Measurements from ENCODE around the gene CNTN1.

DNA sequence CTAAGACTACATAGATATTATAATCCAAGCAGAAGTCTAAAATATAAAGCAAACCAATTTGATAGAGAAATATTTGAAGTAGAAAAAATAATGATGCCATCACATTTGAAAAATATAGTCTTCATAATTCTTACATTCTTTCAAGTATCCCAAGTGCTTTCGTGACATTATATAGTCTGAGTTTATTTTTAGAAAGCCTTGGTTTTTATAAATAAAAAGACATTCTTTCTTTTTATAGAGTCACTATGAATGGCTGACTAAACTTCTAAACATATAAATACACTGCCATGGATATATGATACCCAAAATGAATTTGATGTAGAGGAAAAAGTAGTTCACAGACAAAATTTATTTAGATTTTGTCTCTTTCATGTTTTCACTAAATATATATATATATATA is 360.8 kb downstream of the CNTN1 start:
- TF ChIP-seq, protein P1, sequence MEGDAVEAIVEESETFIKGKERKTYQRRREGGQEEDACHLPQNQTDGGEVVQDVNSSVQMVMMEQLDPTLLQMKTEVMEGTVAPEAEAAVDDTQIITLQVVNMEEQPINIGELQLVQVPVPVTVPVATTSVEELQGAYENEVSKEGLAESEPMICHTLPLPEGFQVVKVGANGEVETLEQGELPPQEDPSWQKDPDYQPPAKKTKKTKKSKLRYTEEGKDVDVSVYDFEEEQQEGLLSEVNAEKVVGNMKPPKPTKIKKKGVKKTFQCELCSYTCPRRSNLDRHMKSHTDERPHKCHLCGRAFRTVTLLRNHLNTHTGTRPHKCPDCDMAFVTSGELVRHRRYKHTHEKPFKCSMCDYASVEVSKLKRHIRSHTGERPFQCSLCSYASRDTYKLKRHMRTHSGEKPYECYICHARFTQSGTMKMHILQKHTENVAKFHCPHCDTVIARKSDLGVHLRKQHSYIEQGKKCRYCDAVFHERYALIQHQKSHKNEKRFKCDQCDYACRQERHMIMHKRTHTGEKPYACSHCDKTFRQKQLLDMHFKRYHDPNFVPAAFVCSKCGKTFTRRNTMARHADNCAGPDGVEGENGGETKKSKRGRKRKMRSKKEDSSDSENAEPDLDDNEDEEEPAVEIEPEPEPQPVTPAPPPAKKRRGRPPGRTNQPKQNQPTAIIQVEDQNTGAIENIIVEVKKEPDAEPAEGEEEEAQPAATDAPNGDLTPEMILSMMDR (IDR thresholded peaks at IDR 0.05 in 2 of 3, conservative IDR thresholded peaks at IDR 0.05 in 1 of 3; ENCODE audit: borderline replicate concordance in 1 of 3, insufficient read depth in 1 of 3, low read depth in 2 of 3, low read length in 2 of 3): no peak
- no peak for TF ChIP-seq CEBPB (IDR thresholded peaks at IDR 0.05; ENCODE audit: low read depth)
- TF ChIP-seq YY1 (IDR thresholded peaks at IDR 0.05; ENCODE audit: extremely low read depth, insufficient replicate concordance, low read depth, low read length): no peak
- TF ChIP-seq POLR2A (IDR thresholded peaks at IDR 0.05; ENCODE audit: borderline replicate concordance, extremely low read depth, insufficient read depth, insufficient read length): no peak
- no peak for TF ChIP-seq SIN3A (IDR thresholded peaks at IDR 0.05; ENCODE audit: low read depth)
- TF ChIP-seq POLR2AphosphoS5 (IDR thresholded peaks at IDR 0.05; ENCODE audit: low read depth, low read length): no peak

All from HCT116 (cell line).